Activated CD4-positive, alpha-beta T cell treated with anti-CD3 and anti-CD28 coated beads for 1 hour (primary cell): ENCODE measurements around the gene SPATA20.

ENCODE experiments used
- DNase-seq: peaks from one replicate; pipeline ENCODE4 v3.0.0-alpha.2; 2020

The SPATA20 gene

DNA sequence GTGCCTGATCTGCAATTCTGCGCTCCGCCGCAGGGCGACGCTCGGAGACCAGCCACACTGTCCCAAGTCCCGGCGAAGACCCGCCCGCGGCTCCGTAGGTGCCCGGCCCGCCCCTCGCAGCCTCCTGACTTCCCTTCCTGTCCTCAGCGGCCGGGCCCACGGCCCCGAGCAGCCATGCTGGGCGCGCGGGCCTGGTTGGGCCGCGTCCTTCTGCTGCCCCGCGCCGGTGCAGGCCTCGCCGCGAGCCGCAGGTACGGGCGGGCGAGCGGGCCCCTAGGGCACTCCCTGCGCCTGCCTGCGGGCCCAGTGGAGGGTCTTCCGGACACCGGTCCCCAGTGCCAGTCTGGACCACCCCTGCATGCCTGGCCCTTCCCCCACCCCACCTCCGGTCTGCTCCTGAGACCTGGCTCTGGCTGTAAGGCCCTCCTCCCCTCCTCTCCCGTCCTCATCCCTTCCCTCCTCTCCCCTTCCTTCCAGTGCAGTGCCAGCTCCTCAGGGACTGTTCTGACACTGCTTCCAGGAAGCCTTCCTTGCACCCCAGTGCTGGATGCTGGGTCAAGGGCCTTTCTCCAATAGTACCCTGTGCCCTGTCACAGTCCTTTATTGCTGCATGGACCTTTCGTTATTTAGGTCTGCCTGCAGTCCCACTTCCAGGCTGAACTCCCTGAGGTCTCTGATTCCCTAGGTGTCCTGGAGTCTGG is at the start of gene SPATA20:
Gene SPATA20, plus strand, starts transcription at position 140 of the 701 bp plus-strand sequence. Its CDS starts 35 bp downstream, at position 175.
- DNase-seq = peak; percentile 74

- DNase-seq = no peak
Measured at GRCh38 chr17:50498021-50498874, 48.7 kb upstream of the SPATA20 start.

- DNase-seq = no peak
Measured at GRCh38 chr17:50499270-50499669, 47.7 kb upstream of the SPATA20 start.

- DNase-seq = no peak
Measured at GRCh38 chr17:50499721-50500120, 47.3 kb upstream of the SPATA20 start.

DNA sequence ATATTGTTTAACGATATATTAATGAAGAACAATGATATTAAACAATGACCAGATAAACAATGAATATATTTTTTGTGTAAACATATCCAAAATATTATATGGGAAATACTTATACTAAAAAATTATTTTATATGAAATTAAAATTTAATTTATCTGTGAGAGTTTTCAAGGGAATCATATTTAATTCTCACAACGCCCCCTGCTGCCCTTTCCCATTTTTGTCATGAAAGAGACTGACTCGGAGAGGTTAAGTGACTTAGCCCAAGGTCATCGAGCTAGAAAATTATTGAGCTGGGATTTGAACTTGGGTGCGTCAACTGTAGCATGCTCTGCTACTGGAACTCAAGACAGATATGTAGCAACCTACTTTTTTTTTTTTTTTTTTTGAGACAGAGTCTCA is 45.9 kb upstream of the SPATA20 start:
- DNase-seq = no peak

DNA sequence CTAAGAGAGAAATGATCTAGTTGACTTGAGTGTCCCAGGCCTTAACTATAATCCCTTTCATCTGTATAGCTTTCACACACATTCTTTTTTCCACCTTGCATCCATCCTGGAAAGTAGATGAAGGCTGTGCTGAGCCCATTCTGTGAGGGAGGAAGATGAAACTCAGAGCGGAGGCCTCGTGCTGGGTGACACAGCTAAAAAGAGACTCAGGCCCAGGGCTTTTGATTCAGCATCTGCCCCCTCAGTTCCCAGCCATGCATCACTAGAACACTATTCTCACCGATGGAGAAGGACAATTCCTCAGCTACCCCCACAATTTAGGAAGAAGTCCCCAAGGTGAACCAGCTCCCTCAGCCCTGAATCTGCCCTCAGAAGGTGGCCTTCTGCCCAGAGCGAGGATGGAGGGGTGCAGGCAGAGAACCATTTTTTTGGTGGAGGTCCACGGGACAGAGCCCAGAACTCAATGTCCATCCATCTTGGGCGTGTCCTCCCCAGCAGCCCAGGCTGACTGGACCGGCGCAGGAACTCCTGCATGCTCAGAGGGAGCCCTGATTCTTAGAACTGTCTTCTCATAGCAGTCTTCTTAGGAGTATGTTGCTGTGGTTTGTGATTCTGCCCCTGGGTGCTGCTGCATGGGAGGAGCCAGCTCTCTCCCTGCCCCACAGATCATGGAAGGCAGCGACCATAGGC is 44.5 kb upstream of the SPATA20 start:
- DNase-seq = no peak

DNA sequence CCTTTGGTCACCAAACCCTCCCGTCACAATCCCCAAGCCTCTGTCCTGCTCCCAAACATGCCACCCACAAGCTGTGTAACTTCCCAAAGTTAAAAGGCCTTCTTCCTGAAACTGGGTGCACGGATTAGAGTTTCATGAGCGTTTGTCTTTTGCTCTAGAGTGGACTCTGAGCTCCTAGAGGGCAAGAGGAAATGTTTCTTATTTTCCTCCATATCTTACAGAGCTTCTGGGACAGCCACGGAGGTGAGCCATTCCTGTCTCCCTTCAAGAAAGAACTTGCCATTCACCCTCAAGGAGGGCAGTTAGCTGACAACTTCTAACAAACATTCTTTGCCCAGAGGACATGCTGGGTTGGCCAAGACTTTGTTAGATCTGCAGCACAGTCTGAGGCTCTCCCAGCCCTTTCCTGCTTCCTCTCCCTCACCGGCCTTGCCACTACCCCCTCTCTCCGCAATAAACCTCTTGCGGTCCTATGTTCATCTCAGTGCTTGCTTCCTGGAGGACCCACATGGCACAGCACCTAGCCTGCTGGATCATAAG is 41.3 kb upstream of the SPATA20 start:
- DNase-seq = no peak

DNA sequence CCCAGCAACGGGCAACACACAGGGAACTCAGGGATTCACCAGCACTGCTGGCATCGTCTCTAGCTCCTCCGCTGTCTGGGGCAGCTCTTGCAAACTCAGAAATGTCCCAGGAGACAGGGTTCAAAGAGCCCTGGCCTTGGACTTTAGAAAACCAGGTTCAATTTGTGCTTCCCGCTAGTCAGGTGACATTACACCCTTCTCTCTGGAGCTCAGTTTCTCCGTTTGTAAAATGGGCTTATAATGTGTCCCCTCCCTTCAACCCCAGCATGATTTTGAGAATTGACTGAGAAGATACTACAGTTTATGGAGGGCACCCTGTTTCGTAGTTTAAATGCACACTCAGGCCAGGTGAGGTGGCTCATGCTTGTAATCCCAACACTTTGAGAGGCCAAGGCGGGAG is 40.7 kb upstream of the SPATA20 start:
- DNase-seq = no peak

- peak; percentile 70 for DNase-seq
Measured at GRCh38 chr17:50507871-50508572, 39.0 kb upstream of the SPATA20 start, which contains the start of gene MYCBPAP. MYCBPAP (plus strand) TSS chr17:50508439; CDS start chr17:50508675, 236 bp downstream.

DNA sequence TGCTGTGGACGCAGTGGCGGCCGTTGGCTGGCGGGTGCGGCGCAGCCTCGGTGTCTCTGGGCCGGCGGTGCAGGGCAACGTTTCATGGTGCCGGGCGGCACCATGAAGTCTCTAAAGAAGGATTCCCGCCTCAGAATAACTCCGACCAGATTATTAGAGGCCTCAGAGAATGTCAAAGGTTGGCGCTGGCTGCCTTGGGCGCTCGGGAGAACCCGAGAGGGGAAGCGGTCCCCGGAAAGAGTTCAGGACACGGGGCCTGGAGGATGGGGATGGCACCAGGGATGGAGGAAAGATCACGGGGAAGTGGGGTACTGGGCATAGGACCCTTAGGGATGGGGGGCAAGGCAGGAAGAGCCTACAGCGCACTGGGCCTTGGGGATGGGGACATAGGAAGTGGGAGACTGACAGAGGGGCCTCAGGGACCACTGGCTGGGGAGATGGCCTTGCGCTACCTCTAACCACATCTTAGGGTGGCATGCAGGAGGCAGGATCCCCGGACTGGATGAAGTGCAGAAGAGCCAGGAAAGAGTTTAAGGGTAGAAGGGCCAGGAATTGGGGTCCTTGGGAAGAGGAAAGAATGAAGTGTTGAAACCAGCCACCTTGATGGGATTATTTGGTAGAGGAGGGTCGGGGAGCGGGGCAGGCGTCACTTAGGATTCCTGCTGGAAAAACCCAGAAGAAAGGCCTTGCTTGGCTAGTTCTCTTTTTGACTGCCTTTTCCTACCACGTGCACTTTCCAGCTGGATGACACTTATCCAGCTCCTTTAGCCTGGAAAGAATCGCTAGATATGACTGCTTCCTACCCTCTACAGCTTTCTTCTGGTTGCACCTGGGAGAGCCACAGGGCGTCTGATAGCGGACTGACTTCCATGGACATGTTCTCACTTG is 38.2 kb upstream of the SPATA20 start:
- no peak for DNase-seq

DNA sequence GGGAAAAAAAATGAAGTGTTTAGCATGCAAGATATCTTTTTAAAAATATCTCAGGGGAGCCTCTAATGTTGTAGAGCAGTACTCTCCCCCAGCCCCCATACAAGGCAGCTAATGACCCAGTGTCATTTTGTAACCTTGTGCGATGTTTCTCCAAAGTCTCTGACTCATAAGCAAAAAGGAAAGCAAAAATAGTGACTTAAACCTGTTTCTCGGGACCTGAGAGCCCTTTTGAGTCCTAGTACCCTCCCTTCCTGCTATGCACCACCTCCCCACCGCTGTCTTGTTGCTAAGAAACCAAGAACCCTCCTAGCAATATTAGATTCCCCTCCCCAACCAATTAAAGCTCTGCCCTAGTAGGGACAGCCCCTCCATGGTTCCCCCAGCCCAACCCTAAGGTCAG is 35.9 kb upstream of the SPATA20 start:
- no peak for DNase-seq

DNA sequence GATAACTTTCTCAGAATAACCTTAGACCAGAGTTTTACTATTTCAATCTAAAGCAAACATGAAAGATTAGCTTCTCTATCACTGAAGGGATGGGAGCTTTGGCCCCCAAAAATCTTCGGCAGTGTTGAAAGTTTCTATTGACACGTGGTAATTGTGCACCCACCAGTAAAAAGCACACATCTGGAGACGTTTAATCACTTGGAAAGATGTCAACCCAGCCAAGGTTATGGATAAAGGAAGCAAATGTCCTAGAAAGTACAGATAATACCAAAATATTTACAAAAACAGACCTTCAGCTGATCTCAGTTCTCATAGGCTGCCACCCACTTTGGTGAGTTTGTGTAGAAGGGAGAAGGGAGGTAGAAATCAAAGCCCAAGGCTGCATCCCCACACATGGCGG is 33.5 kb upstream of the SPATA20 start:
- no peak for DNase-seq

- DNase-seq = no peak
Measured at GRCh38 chr17:50514388-50514787, 32.6 kb upstream of the SPATA20 start.

GRCh38 chr17:50514936-50515702 is 31.9 kb upstream of the SPATA20 start:
- DNase-seq = no peak

DNA sequence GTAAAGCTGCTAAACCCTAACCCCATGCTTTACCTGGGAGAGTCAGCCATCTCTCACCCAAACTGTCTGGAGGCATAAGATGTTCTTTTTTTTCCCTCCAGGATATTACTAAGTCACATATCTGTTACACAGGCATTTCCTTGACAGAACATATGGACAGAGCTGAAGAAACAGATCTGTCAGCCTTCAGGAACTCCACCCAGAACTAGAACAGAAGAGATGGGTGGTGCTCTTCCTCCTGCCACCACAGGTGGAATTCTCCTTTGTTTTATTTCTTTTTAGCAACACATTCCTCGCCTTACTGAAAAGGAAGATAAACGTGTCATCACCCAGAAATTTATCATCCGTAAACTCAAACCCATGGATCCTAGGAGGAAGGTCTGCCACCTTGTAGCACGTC is 30.0 kb upstream of the SPATA20 start:
- DNase-seq = no peak

DNA sequence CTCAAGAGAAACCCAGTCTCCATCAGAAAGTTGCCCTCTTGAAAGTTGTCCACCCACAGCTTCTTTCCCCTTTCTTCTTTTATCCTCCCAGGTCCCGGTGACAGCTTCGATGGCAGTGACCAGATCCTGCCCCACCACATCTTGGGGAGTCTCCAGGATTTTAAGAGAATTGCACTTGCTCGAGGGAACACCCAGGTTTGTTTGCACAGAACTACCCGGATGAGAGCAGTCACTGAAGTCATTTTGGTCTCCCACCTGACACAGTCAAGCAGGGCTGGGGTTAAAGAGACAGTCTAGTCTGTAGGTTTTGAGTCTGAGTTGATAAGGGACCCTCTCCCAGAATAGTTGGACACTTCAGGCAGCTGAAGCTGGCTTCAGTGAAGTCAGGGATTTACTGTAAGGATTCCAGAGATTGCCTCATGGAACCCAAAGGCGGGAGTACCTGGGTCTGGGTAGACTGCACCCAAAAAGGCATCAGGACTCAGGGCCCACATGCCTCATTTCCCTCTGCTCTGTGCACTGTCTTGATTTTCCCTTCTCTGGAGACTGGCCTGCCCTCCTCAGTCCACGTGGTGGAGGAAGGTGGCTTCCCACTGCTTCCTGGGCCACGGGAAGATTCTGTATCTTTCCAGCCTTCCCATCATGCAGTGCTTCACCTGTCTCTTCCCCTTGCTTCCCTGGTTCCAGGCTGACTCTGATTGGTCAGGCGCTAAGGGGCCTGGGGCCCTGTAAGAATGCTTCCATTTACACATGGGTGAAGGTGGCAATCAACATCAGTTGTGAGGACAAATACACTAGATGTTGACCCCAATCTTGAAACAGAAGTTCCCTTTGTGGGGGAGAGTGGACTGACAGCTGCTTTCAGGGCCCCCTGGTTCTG is 29.2 kb upstream of the SPATA20 start:
- no peak for DNase-seq

DNA sequence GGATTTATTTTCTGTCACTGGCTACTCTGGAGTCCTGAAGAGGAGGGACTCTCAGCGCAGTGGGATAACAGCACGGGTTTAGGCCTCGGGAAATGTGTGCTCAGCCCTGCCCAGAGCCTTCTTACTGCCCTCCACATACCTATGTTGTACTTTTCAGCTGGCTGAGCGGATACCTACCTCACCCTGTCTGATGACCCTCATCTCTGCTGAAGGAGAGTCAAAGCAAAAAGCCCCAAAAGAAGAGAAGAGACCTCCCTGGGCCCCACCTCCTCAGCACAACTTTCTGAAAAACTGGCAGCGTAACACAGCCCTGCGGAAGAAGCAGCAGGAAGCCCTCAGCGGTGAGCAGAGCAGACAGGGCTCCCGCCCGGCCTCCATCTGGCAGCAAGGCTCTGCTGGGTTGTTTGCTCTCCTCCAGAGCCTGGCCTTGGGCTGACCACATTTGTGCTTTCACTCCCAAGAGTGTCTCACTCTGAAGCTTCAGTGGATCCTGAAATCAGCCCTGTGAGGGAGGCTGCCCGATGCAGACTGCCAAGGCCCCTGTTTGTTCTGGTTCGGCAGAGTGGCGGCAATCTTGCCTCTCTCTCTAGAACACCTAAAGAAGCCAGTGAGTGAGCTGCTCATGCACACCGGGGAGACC is 28.5 kb upstream of the SPATA20 start:
- DNase-seq = no peak

DNA sequence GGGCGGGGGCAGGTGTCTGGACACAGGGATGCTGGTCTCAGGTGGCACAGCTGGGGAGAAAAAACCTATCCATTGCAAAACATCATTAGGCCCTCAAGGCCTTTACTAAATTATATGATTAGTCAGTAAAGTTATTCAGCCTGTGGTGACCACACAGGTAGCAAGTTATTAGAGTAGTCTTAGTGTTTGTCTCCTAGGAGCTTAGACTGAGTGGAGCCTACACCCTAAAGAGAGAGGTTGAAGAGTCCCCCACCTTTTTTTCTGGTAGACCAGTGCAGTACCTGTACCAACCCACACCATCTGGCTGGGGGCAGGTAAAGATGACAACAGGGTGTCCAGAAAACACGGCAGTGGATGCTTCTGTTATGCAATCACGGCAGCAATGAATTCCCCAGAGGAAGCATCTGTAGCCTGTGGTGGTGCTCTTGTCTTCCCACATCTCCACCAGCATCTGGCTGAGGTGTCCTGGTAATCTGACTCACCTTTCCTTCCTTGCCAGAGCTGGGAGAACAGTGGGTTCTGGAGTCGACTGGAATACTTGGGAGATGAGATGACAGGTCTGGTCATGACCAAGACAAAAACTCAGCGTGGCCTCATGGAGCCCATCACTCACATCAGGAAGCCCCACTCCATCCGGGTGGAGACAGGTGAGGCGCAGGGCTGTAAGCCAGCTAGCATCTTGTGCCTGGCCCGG is 27.7 kb upstream of the SPATA20 start:
- DNase-seq = no peak

GRCh38 chr17:50520483-50520882 is 26.5 kb upstream of the SPATA20 start:
- no peak for DNase-seq
